KOPT-K1 (cell line): ENCODE data around the gene SHISAL2A.
"Not testable (repeated sequence)": the region's sequence is repeated elsewhere in the genome, so short reads cannot be mapped to it uniquely, and the experiment has no call there.

Experiments
- H3K27ac ChIP-seq: fragments of 200-600 bp; sonication (generic); 2 replicates; pipeline ENCODE4 v1.5.1; 2016; ENCODE audit warnings: antibody characterized with exemption, mild to moderate bottlenecking, low read depth, low read length; ENCODE audit not compliant: poor library complexity, severe bottlenecking
- H3K36me3 ChIP-seq: fragments of 200-600 bp; sonication (generic); 2 replicates; pipeline ENCODE4 v1.5.1; 2017; ENCODE audit warnings: antibody characterized with exemption, mild to moderate bottlenecking, low read length, moderate library complexity; ENCODE audit not compliant: insufficient read depth
- H3K9me3 ChIP-seq: fragments of 200-600 bp; sonication (generic); 2 replicates; pipeline ENCODE4 v1.5.1; 2017; ENCODE audit warnings: antibody characterized with exemption, low read length, mild to moderate bottlenecking; ENCODE audit not compliant: insufficient read depth, poor library complexity, severe bottlenecking

SHISAL2A gene

DNA sequence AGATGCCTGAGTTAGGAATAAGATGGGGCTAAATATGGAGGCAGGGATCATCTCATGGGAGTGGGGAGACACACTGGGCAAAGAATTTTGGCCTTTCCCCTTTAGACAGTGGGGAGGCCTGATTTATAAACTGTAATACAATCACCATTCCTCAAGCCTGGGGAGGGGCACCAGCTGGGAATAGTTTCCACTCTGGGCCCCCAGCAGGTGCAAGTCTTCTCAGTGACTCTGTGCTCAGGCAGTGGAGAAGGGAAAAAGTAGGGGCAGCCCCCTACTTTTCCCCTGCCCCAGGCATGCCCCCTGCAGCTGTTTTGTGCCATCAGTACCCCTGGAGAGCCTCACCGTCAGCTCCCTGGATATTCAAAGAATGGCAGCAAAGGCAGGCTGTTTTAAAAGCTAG is 46.1 kb downstream of the SHISAL2A start:
- Histone ChIP-seq H3K27ac (no peak overlapping the region), H3K36me3 (no peaks in the 10 kb centered on the region), H3K9me3 (no peaks in the 10 kb centered on the region)

DNA sequence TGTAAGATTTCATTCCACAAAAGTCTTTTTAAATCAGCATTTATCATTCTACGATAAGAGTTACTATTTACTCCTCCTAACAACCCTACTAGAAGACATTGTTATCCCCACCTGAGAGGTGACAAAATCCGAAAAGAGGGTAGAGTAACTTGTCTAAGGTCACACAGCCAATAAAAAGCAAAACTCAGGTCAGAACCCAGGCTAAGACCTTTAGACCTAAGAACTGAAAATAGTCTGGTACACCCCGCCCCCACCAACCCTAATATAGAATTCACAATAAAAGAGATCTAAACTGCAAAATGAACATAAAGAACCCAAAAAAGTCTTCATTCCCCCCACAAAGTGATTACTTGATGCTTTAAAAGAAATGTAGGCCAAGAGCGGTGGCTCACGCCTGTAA is 46.5 kb downstream of the SHISAL2A start:
- Histone ChIP-seq H3K9me3 (no peaks in the 10 kb centered on the region), H3K36me3 (peaks cover 2% of the 10 kb centered on the region; the same call in 1 of the 2 replicates), H3K27ac (no peak overlapping the region)

DNA sequence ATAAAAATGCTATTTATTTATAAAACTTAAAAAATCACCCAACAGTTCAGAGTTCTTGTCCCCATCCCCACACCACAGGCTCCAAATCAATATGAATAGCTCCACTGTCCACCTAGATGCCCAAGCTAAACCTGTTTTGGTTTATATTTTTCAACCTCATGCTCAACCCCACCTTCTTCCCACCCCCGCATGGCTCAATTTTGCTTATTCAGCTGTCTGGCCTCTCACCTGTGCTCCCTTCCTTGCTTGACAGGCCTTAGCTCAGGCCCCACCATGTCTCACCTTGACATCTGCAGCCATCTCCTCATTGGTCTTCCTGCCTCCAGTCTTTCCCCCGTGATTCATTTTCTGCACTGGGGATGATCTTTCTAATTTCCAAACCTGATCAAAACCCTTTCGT is 47.4 kb downstream of the SHISAL2A start:
- Histone ChIP-seq H3K27ac (no peak overlapping the region), H3K9me3 (no peaks in the 10 kb centered on the region), H3K36me3 (peaks cover 10% of the 10 kb centered on the region; the same call in 1 of the 2 replicates)

DNA sequence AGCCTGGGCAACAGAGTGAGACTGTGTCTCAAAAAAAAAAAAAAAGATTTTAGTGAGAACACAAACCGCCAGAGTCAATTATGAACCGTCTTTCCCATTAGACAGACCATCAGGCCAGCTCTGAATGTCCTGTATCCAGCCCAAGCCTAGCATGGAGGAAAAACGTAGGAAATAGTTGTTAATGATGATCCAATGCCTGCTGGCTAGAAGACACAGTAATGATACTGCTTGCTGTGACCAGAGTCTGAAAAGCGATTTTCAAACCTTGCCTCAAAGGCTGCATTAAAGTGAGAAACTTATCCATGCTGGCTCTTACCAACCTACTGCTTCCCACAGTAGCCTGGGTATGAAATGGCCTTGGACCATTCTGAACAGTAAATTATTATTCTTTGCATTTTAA is 48.2 kb downstream of the SHISAL2A start:
- peaks cover 14% of the 10 kb centered on the region; the same call in 1 of the 2 replicates for H3K36me3 ChIP-seq
- H3K27ac ChIP-seq: no peak overlapping the region
- H3K9me3 ChIP-seq: no peaks in the 10 kb centered on the region

DNA sequence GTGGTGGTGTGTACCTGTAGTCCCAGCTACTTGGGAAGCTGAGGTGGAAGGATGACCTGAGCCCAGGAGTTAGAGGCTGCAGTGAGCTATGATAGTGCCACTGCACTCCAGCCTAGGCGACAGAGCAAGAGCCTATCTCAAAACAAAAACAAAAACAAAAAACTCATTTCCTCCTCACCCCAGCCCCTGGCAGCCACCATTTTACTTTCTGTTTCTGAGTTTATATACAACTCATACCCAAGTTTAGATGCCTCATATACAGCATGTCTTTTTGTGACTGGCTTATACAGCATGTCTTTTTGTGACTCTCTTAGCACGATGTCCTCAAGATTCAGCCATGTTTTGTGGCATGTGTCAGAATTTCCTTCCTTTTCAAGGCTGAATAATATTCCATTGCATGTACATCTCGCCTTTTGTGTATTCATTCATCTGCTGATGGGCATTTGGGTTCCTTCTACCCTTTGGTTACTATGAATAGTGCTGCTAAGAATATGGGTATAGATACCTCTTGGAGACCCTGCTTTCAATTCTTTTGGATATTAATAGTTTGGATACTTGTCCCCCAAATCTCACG is 50.5 kb downstream of the SHISAL2A start:
- Histone ChIP-seq H3K27ac (no peak overlapping the region), H3K9me3 (no peaks in the 10 kb centered on the region), H3K36me3 (peaks cover 35% of the 10 kb centered on the region)

DNA sequence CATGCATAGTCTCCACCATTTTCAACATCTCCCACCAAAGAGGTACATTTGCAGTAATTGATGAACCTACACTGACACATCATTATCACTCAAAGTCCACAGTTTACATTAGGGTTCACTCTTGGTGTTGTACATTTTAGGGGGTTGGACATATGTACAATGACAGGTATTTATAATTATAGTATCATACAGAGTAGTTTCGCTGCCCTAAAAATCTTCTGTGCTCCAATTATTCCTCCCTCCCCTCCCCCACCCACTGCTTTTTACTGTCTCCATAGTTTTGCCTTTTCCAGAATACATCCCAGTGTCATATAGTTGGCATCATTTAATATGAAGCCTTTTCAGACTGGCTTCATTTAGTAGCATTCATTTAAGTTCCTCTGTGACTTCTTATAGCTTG is 51.6 kb downstream of the SHISAL2A start:
- H3K27ac ChIP-seq: no peak overlapping the region
- H3K36me3 ChIP-seq: peaks cover 42% of the 10 kb centered on the region
- no peaks in the 10 kb centered on the region for H3K9me3 ChIP-seq

DNA sequence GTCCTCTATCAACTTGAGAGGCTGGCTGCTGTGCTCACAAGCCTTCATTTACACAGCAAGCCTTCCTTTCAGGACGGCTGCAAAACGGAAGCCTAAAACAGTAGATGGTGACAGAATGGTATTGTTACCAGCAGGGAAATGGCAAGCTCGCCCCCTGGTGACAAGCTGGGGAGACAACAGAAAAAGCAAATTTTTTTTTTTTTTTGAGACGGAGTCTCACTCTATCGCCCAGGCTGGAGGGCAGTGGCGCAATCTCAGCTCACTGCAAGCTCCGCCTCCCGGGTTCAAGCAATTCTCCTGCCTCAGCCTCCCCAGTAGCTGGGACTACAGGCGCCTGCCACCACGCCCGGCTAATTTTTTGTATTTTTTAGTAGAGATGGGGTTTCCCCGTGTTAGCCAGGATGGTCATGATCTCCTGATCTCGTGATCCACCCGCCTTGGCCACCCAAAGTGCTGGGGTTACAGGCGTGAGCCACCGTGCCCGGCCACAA is 53.3 kb downstream of the SHISAL2A start:
- Histone ChIP-seq H3K36me3 (peaks cover 57% of the 10 kb centered on the region), H3K27ac (peak overlapping the region; percentile 24)
- not testable (repeated sequence) for H3K9me3 ChIP-seq

DNA sequence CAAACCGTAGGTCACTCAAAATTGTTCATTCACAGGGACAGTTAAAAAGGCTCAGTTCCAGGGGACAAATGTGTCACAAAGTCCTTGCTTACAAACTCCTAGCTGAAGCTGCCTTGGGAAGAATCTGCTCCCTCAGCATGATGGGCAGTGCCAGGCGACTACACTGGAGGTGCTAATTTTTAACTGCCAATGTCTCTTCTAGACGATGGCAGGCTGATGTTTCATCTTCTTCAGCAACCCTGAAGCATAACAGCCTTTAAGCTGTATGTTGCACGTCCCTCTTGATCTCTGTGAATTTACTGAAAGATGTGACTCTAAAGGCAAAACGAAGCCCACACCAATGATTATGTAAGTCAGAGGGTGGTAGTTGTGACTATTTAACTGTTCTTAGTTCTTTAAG is 53.9 kb downstream of the SHISAL2A start:
- Histone ChIP-seq H3K27ac (no peak overlapping the region), H3K9me3 (no peaks in the 10 kb centered on the region), H3K36me3 (peaks cover 62% of the 10 kb centered on the region)

DNA sequence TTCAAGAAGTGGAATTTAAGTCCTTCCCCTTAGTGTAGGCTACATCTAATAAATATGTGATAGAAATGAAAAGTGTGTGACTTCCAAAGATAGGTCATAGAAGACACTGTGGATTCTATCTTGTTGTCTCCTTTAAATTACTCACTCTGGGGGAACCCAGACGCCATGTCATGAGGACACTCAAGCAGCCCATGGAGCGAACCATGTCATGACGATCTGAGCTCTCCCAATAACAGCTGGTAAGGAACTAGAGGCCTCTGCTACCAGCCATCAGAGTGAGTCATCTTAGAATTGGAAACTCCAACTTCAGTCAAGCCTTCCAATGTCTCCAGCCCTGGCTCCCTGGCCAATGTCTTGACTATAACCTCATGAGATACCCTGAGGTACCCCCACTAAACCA is 58.9 kb downstream of the SHISAL2A start:
- Histone ChIP-seq H3K36me3 (peaks cover 57% of the 10 kb centered on the region), H3K27ac (no peak overlapping the region), H3K9me3 (no peaks in the 10 kb centered on the region)

DNA sequence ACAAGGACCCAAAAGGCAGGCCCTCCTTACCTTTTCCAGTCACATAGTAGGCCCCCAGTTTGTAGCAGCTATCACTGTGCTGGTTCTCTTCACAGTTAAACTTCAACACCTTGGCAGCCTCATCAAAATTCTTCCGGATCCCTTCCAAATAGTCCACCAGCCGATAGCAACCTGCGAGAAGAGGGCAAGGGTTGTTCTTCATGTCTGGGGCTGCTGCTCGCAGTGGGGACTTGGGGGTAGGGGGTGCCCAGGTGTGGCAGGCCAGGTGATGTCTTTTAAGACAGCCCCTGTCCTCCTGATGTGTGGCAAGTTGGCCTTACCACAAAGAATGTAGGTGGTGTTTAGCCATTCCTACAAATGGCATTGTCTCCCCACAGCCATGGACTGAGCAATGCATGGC is 59.7 kb downstream of the SHISAL2A start:
- H3K36me3 ChIP-seq: peaks cover 49% of the 10 kb centered on the region
- H3K9me3 ChIP-seq: no peaks in the 10 kb centered on the region
- H3K27ac ChIP-seq: no peak overlapping the region

DNA sequence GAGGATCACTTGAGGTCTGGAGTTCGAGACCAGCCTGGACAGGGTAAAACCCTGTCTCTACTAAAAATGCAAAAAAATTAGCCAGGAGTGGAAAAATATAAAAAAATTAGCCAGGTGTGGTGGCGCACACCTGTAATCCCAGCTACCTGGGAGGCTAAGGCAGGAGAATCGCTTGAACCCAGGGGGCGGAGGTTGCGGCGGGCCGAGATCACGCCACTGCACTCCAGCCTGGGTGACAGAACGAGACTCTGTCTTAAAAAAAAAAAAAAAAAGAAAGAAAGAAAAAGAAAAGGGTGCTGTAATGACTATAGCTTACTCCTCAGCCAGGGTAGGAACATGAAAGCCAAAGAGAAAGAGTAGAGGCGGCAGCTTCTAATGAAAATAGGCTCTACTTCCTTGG is 60.4 kb downstream of the SHISAL2A start:
- H3K9me3 ChIP-seq, H3K27ac ChIP-seq: not testable (repeated sequence)
- H3K36me3 ChIP-seq: peaks cover 42% of the 10 kb centered on the region

DNA sequence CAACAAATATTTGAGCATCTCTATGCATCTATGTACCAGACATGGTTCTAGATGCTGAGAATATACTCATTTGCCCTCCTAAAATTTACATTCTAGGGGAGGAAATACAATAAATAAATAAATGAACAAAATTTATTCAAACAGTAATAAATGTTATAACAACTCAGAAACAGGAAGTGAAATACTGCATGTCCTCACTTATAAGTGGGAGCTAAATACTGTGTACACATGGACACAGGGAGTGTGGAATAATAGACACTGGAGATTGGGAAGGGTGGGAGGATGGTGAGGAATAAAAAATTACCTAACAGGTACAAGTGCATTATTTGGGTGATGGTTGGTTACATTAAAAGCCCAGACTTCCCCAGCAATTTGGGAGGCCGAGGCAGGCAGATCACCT is 60.9 kb downstream of the SHISAL2A start:
- no peak overlapping the region for H3K27ac ChIP-seq
- H3K36me3 ChIP-seq: peaks cover 39% of the 10 kb centered on the region
- no peaks in the 10 kb centered on the region for H3K9me3 ChIP-seq

DNA sequence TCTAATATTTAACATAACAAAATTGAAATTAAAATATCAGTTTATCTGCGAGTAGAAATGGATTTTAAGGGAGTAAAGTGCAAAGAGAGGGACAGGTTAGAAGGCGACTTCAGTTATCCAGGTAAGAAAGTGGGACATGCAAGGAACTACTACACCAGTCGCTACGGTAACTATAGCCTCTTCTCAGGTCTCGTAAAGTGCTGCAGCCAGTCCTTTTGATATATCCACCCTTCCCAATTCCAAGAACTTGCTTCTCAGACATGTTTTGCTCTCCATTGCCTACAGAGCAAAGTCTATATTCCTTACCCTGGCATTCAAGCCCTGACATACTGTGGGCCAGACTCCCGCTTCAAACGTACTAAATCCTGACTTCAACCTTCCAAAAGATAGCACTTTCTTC is 62.7 kb downstream of the SHISAL2A start:
- no peak overlapping the region for H3K27ac ChIP-seq
- no peaks in the 10 kb centered on the region for H3K9me3 ChIP-seq
- peaks cover 25% of the 10 kb centered on the region for H3K36me3 ChIP-seq

DNA sequence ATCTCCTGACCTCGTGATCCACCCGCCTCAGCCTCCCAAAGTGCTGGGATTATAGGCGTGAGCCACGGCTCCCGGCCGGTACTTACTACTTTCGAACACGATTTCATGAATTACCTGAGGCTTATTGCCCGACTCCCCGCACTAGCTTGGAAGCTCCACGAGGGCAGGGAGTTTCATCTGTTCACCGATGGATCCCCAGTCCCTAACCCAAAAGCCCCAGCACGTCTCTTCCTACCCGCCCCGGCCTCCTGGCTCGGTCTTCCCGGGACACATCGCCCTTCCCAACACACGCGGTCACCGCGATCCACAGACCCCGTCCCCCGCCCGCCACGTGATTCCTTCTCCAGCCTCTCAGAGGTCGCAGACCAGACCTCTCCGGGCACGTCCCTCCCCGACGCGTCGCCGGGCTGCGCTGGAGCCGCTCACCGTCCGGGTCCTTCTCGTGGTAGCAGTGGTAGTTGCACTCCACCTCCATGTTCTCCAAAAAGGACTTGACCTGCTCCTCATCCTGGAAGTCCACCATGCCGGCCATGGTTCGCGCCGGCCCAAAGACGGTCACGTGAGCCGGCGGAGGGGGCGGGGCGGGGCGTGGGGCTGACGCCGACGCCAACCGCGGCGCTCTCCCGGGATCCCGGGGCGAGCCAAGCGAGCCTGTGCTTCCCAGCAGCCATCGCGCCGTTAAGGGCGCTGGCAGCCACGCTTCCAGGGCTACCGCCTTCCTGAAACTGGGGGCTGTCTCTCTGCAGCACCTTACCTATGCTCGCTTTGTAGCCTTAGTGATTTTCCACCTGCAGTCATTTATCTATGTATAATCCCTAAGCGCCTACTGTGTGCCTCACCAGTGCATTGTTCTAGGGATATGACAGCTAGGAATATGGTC is 65.1 kb downstream of the SHISAL2A start, which contains the start of gene COA7:
Gene COA7 (minus strand): TSS at position 553 of the 880 bp plus-strand sequence. CDS start 21 bp downstream, at position 532.
- Histone ChIP-seq H3K36me3 (peaks cover 2% of the 10 kb centered on the region), H3K27ac (peak within 1 kb of the TSS; percentile 64), H3K9me3 (no peaks in the 10 kb centered on the region)

DNA sequence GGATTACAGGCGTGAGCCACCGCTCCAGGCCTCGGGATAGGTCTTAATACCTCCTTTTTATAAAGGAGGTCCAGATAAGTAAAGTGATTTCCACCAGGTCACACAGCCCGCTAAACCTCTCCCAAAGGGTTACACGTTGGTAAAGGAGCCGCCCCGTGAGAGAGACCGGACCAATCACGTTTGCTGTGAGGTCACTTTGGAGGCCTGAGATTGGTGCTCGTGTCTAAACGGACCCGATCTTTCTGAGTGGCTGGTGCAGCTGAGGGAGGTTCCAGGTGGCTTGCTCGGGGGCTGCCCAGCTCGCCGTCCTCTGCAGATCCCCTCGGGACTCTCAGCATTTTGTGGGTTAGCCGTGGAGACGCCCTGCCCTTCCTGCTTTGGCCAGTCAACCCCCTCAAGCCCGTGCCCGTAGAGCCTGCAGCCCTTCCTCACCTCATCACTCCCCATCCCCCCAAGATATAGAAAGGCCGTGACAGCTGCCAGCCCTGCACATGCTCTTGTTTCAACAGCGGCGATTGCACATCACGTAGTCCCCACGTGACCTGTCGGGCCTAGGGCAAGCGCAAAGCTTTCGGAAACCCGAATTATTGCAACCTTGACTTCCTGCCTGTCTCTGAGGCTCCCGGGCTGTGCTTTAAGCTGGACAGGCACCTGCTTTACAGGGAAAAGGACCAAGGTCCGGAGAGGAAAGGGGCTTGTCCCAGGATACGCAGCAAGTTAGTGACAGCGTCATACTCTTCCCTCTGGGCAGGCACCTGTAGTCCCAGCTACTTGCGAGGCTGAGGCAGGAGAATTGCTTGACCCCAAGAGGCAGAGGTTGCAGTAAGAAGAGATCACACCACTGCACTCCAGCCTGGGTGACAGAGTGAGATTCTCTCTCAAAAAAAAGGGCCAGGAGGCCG is 70.2 kb downstream of the SHISAL2A start:
- H3K36me3 ChIP-seq: no peaks in the 10 kb centered on the region
- no peak overlapping the region for H3K27ac ChIP-seq
- no peaks in the 10 kb centered on the region for H3K9me3 ChIP-seq
